SU-DHL-6 (cell line): Measurements from ENCODE around the gene SFXN1.
"Not testable (repeated sequence)": the region's sequence is repeated elsewhere in the genome, so short reads cannot be mapped to it uniquely, and the experiment has no call there.

Experiments
- H2AFZ ChIP-seq: fragments of 200-600 bp; sonication (generic); 2 replicates; pipeline ENCODE4 v1.6.1; 2014; ENCODE audit warnings: low read depth, mild to moderate bottlenecking, moderate library complexity, mixed read lengths, antibody characterized with exemption, low read length; ENCODE audit not compliant: severe bottlenecking
- H3F3A ChIP-seq: fragments of 200-600 bp; shearing (Covaris generic); 2 replicates; pipeline ENCODE4 v1.6.0; 2016; ENCODE audit warnings: antibody characterized with exemption, mild to moderate bottlenecking; ENCODE audit not compliant: insufficient read depth
- H3K27ac ChIP-seq: fragments of 200-600 bp; sonication (generic); 2 replicates; pipeline ENCODE4 v1.5.1; 2016; ENCODE audit warnings: low read depth, mild to moderate bottlenecking, low read length, moderate library complexity, mixed read lengths
- H3K27me3 ChIP-seq: fragments of 200-600 bp; sonication (generic), shearing (Covaris generic); 2 replicates; pipeline ENCODE4 v1.6.0; 2014; ENCODE audit warnings: mild to moderate bottlenecking, low read length
- H3K36me3 ChIP-seq: fragments of 200-600 bp; sonication (generic); 2 replicates; pipeline ENCODE4 v1.6.1; 2014; ENCODE audit warnings: mild to moderate bottlenecking, low read length, mixed read lengths
- H3K4me2 ChIP-seq: fragments of 300-600, 200-600 bp; shearing (Covaris generic), sonication (generic); 2 replicates; pipeline ENCODE4 v1.6.0; 2014; ENCODE audit warnings: low read length, low read depth, mild to moderate bottlenecking; ENCODE audit not compliant: poor library complexity, severe bottlenecking
- H3K4me3 ChIP-seq: fragments of 200-600 bp; sonication (generic); 2 replicates; pipeline ENCODE4 v1.5.1; 2014; ENCODE audit warnings: antibody characterized with exemption, low read length, mild to moderate bottlenecking, mixed read lengths; ENCODE audit not compliant: insufficient read depth, poor library complexity, severe bottlenecking
- H3K79me2 ChIP-seq: fragments of 200-600 bp; sonication (generic); 2 replicates; pipeline ENCODE4 v1.6.1; 2014; ENCODE audit warnings: mild to moderate bottlenecking, low read length, moderate library complexity; ENCODE audit not compliant: insufficient read depth
- H3K9ac ChIP-seq: fragments of 200-600 bp; sonication (generic); 2 replicates; pipeline ENCODE4 v1.7.0; 2014; ENCODE audit warnings: mild to moderate bottlenecking, low read length
- H3K9me2 ChIP-seq: fragments of 200-600 bp; sonication (generic); replicated peaks from 2 replicates; pipeline ENCODE4 v1.6.1; 2014; ENCODE audit warnings: low read length; ENCODE audit not compliant: insufficient read depth
- H3K9me3 ChIP-seq: fragments of 200-600 bp; sonication (generic); 2 replicates; pipeline ENCODE4 v1.6.1; 2014; ENCODE audit warnings: low read length, mixed read lengths; ENCODE audit not compliant: insufficient read depth
- H4K20me1 ChIP-seq: fragments of 200-600 bp; sonication (generic); 2 replicates; pipeline ENCODE4 v1.6.1; 2014; ENCODE audit warnings: low read depth, mild to moderate bottlenecking, antibody characterized with exemption, low read length, moderate library complexity, mixed read lengths
- EZH2phosphoT487 ChIP-seq: fragments of 200-600 bp; sonication (generic), shearing (Covaris generic); conservative IDR thresholded peaks from 2 replicates; pipeline ENCODE4 v1.6.1; 2018; ENCODE audit warnings: mild to moderate bottlenecking, antibody characterized with exemption, low read length, moderate library complexity, mixed read lengths
- TF ChIP-seq, protein P1 (sequence below): fragments of 200-600 bp; sonication (generic); IDR thresholded peaks from one replicate; pipeline ENCODE4 v1.5.1; 2017; ENCODE audit warnings: antibody characterized with exemption, mild to moderate bottlenecking, low read length, moderate library complexity; ENCODE audit not compliant: insufficient read depth, poor library complexity, severe bottlenecking

The SFXN1 gene

DNA sequence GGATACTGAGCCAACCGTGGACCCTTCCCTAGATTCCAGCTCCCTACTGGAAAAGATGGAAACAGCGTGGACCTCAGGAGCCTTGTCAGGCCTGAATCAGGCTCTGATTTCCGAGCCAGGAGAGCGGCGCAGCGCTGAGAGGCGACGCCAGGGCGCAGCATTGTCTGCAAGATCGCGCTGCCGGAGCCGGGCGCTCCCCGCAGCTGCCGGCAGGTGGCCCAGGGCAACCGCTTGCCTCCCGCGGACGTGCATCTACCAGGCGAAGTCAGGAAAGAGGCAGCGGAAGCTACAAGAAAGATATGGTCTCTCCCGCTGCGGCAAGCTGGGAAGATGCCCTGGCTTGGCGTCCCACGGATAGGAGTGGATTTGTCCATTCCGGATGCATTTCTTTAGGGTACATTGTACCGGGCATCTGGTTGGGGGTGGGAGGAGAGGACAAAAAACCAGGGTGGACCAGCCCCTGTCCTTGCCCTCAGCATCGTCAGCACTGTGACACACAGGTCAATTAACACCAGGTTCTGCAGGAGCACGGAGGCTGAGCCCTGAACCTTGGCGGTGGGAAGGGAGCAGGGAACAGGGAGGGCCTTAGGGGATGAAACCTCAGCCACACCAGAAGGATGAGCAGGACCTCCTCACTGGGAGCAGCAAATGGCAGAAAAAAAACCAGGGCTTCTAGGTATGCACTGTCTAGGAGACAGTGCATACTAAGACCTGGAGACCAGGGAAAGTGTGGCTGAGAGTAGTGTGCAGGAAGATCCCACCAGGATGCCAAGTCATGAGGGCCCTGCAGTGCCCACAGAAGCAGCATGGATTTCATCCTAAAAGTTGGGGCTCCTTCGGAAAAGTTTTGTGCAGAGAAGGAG lies 55.9 kb downstream of the SFXN1 start:
- peaks cover 6% of the 10 kb centered on the region; the same call in 1 of the 2 replicates for H3F3A ChIP-seq
- TF ChIP-seq, protein P1, sequence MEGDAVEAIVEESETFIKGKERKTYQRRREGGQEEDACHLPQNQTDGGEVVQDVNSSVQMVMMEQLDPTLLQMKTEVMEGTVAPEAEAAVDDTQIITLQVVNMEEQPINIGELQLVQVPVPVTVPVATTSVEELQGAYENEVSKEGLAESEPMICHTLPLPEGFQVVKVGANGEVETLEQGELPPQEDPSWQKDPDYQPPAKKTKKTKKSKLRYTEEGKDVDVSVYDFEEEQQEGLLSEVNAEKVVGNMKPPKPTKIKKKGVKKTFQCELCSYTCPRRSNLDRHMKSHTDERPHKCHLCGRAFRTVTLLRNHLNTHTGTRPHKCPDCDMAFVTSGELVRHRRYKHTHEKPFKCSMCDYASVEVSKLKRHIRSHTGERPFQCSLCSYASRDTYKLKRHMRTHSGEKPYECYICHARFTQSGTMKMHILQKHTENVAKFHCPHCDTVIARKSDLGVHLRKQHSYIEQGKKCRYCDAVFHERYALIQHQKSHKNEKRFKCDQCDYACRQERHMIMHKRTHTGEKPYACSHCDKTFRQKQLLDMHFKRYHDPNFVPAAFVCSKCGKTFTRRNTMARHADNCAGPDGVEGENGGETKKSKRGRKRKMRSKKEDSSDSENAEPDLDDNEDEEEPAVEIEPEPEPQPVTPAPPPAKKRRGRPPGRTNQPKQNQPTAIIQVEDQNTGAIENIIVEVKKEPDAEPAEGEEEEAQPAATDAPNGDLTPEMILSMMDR, result peak; percentile 78
- no peak for TF ChIP-seq EZH2phosphoT487
- no peak overlapping the region for H2AFZ ChIP-seq
- no peak overlapping the region for H3K4me3 ChIP-seq
- no peaks in the 10 kb centered on the region for H3K9me2 ChIP-seq
- H3K36me3 ChIP-seq, result no peaks in the 10 kb centered on the region; the same call in 1 of the 2 replicates
- no peaks in the 10 kb centered on the region for H4K20me1 ChIP-seq
- no peak overlapping the region for H3K4me2 ChIP-seq
- no peaks in the 10 kb centered on the region for H3K9me3 ChIP-seq
- no peaks in the 10 kb centered on the region for H3K27me3 ChIP-seq
- no peak overlapping the region for H3K9ac ChIP-seq
- H3K27ac ChIP-seq, result no peak overlapping the region
- H3K79me2 ChIP-seq, result no peaks in the 10 kb centered on the region

DNA sequence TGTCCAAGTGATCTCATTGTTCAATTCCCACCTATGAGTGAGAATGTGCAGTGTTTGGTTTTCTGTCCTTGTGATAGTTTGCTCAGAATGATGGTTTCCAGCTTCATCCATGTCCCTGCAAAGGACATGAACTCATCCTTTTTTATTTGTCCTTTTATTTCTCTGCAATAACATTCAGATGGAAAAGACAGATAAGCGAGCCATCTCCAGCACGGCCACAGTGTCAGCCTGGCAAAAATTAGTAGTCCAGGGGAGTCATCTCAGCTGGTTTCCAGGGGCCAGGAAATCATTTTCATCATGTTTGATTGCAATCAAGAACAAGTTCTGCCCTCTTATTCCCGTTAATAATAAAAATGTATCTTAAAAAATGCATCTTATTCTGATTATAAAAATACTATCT lies 57.0 kb downstream of the SFXN1 start:
- H3F3A ChIP-seq, H3K9ac ChIP-seq, H4K20me1 ChIP-seq, H2AFZ ChIP-seq, H3K9me3 ChIP-seq, H3K27me3 ChIP-seq, H3K36me3 ChIP-seq, H3K27ac ChIP-seq, H3K4me2 ChIP-seq, H3K79me2 ChIP-seq, H3K4me3 ChIP-seq, H3K9me2 ChIP-seq: not testable (repeated sequence)

DNA sequence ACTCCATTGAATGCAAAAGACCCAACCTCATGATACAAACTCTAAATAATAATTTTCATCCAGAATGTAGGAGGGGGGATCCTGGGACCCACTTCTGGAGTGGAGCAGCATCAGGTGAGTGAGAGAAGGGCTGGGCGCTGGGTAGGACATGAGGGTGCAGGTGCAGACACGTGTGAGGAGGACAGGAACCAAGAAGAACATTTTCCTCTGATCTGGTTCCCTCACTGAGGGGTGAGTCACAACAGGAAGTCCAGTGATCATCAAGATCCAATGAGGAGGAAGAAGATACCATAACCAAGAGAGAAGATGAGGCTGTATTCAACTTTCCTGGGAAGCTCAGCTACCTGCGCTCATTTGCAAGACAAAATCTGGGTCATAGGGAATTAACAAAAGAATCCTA lies 57.4 kb downstream of the SFXN1 start:
- Histone ChIP-seq H3K79me2 (no peaks in the 10 kb centered on the region), H4K20me1 (no peaks in the 10 kb centered on the region), H2AFZ (no peak overlapping the region), H3F3A (peaks cover 6% of the 10 kb centered on the region; the same call in 1 of the 2 replicates), H3K9me3 (no peaks in the 10 kb centered on the region), H3K36me3 (no peaks in the 10 kb centered on the region), H3K9me2 (no peaks in the 10 kb centered on the region), H3K4me3 (no peak overlapping the region), H3K4me2 (no peak overlapping the region), H3K27ac (no peak overlapping the region), H3K27me3 (no peaks in the 10 kb centered on the region), H3K9ac (no peak overlapping the region)
- TF ChIP-seq, protein P1, result no peak
- TF ChIP-seq EZH2phosphoT487, result no peak

DNA sequence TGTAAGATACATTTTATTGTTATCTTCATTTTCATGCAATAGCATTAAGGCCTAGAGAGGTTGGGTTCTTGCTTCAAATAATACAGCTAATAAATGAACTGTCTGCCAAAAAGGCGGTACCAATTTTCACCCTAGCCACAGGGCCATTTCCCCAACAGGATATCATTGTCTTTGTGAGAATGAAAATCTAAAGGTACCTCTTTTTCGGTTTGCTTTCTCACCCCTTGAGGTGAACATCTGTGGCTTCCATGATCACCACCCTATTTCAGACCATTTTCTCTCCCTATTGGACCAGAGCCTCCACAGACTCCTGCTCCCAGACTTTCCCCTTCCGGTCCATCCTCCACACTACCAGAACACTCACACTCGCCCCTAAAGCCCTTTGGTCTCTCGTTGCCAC lies 60.2 kb downstream of the SFXN1 start:
- Histone ChIP-seq H4K20me1 (no peaks in the 10 kb centered on the region), H3F3A (peaks cover 4% of the 10 kb centered on the region; the same call in 1 of the 2 replicates), H3K9me2 (no peaks in the 10 kb centered on the region), H3K27me3 (no peaks in the 10 kb centered on the region), H3K4me3 (no peak overlapping the region), H2AFZ (no peak overlapping the region), H3K9ac (no peak overlapping the region), H3K36me3 (no peaks in the 10 kb centered on the region), H3K4me2 (no peak overlapping the region), H3K9me3 (no peaks in the 10 kb centered on the region), H3K27ac (no peak overlapping the region), H3K79me2 (no peaks in the 10 kb centered on the region)
- TF ChIP-seq, protein P1, result no peak
- TF ChIP-seq EZH2phosphoT487, result no peak
